ENCODE data around the gene PER2. TPM values are rescaled to one million over a fixed set of nuclear protein-coding genes. Genes with fewer than 3 reads are reported as not detected.
"Not testable (repeated sequence)": the region's sequence is repeated elsewhere in the genome, so short reads cannot be mapped to it uniquely, and the experiment has no call there.

The PER2 gene
- total RNA-seq, 1 donor from 2014 or later = 15.3 TPM

GRCh38 chr2:238288650-238289573 lies 502 bp upstream of the PER2 start:
- DNase-seq = peak; percentile 99

DNA sequence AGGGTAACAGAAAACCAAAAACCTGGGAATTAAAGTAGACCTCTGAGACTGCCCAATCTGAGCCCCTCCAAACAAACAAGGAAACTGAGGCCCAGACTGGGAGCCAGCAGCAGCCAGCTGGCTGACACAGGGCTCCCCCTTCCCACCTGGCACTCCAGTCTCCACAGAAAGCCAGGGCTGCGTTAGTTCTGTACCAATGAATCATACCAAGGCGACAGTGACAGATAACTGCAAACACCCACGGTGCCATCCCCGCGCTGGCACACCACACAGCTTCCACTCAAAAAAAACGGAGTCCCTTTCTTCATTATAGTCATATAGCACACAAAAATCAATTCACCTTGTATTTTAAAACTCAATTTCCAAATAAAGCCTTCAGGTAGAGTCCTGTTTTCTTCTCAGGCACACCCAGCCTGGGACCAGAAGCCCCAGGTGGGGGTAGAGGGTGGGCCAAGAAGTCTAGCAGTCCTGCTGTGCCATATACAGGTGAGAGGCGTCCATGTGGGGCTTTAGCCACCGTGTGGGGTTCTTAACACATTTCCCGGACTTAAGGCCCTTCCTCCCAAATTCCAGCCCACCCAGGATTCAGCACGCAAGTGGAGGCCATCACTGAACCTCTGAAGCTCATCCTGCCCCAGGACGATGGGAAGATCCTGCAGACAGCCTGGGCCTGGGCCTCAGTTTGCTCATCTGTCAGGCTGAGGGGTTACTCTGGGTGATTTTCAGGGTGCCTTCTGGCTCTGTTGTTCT lies 1.2 kb downstream of the PER2 start:
- no peak for DNase-seq

GRCh38 chr2:238286551-238286950 lies 1.9 kb downstream of the PER2 start:
- DNase-seq = peak; percentile 73

GRCh38 chr2:238286095-238286494 lies 2.3 kb downstream of the PER2 start:
- no peak for DNase-seq

DNA sequence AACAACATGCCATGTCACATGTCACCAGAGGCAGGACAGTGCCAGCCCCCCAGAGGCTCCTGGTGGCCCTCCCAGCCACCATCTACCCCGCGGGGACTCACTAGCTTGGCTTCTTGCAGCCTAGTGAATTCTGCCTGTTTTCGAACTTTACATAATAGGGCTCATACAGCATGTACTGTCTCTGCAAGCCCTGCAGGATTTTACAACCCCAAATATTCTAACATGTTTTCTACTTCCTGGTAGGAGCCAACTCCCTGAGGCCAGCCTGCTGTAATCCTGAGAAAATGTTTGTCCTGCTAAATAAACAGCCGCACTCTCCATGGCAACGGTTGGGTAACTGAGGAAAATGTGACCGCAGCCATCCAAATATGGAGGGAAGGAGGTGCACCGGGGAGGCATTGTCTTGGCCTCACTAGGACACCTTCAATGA lies 2.7 kb downstream of the PER2 start:
- peak; percentile 90 for DNase-seq

GRCh38 chr2:238284802-238285515 lies 3.5 kb downstream of the PER2 start:
- DNase-seq = no peak

GRCh38 chr2:238282861-238283738 lies 5.3 kb downstream of the PER2 start:
- DNase-seq = no peak

DNA sequence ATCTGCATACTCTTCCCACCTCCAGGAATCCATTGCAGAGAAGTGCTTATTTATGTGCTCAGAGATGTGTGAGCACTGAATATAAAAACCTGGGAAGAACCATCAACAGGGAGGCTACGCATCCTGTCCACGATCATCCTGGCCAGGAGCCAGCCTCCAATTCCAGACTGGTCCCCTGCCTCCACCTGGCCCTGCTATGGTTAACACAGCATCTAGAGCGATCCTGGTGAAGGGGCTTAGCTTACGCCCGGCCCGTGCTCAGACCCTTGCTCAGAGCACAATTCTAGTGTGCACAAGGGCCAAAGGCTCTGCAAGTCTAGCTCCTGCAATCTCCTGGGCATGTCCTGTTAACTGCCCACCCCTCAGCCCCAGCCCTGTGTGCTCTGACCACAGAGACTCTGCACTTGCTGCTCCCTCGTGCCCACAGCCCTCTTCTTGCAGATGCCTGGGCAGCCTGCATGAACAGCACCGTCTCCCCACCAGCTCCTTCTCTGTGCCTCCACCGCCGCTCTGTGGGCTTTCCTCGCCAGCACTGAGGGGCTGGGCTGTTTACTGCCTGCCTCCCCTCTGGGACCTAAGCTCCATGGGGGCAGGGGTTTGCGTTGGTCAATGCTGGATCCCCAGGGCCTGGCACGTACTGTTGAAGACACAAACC lies 6.5 kb downstream of the PER2 start:
- no peak for DNase-seq

GRCh38 chr2:238280083-238280825 lies 8.2 kb downstream of the PER2 start:
- no peak for DNase-seq

DNA sequence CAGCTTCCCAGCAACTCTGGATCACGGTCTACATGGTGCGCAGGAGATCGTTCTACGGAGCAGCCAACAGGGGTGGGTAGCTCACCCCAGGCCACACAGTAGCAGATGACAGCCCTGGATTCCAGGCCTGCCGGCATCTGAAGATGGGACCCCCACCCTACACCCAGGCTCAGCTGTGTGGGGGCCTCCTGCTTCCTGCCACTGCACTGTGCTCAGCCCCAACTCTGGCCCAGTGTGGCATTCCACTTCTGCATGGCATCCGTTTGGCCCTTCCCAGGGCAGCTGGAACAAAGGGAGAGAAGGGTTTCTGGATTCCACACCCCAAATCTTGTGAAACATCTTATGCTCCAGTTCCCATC lies 9.1 kb downstream of the PER2 start:
- DNase-seq = no peak

GRCh38 chr2:238278626-238279323 lies 9.6 kb downstream of the PER2 start:
- DNase-seq = no peak

GRCh38 chr2:238277695-238278094 lies 10.7 kb downstream of the PER2 start:
- no peak for DNase-seq

DNA sequence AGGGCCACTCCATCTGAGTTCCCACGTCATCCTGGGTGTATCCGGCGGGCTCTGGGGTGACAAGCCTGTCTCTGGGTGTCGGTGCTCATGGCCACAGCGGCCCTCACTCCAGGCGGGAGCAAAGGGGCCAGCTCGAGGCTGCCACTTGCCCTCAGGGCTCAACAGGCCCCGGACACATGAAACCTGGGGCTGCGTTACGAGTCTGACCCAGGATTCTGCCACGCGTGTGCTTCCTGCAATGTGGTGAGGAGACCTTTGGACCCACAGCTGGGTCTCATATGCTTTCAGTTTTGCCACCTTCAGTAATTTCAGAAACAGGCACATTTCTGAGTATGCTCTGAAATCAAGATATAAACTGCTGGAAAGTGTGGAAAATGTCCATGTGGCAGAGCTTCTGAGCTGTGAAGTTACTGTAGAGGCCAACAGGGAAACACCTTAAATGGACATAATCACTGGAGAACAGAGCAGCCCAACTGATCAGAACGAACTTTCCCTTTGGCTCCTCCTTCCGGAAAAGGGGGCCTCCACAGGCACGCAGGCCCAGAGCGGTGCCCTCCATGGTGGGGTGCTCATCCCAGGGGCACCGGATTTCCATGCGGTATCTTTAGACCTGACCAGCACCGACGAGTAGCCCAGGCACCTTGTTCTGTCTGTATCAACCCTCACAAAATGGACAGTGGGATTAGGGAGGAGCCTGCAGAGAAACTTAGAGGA lies 14.1 kb downstream of the PER2 start:
- DNase-seq = no peak

GRCh38 chr2:238273433-238273832 lies 15.0 kb downstream of the PER2 start:
- DNase-seq = not testable (repeated sequence)

- DNase-seq = no peak
Measured at GRCh38 chr2:238272156-238272555, 16.3 kb downstream of the PER2 start.

DNA sequence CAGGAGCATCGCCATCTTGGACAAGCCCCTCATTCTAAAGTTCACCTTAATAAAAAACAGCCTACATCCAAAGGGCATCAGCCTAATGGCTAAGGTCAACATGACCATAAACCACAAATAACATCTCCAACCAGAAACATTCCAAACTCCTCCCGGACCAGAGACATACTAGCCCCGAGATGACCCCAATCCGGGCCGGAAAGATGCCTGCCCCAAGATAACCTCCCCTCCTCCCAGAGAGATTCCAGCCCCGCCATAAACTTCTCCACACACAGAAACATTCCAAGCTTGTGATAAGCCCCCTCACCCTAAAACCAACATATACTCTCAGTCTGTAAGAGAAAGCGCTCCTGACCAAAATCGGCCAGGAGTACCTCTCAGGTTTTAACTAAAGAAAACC lies 16.7 kb downstream of the PER2 start:
- DNase-seq = not testable (repeated sequence)

DNA sequence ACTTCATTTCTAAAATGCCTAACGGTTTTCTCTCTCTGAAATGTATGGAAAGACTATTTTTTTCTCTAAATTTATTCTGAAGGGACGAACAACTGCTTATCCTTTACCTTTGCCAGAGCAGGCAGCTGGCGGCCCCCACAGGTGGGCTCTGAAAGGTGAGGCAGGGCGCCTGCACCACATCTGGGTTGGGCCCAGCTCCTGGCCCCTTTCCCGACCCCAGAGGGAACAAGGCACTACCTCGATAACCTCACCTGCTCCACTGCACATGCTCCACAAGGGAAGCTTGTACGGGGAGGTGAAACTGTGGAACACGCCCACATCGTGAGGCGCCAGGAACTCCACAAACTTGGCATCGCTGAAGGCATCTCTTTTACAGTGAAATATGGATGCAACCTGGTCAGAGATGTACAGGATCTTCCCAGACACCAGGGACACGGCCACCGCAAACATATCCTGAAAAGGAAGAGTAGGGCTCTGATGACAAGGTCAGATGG lies 17.3 kb downstream of the PER2 start:
- no peak for DNase-seq

GRCh38 chr2:238270606-238271005 lies 17.8 kb downstream of the PER2 start:
- no peak for DNase-seq

GRCh38 chr2:238269741-238270140 lies 18.7 kb downstream of the PER2 start:
- no peak for DNase-seq
